Measurements from ENCODE around the gene ABCA2. TPM values are rescaled to one million over a fixed set of nuclear protein-coding genes. Genes with fewer than 3 reads are reported as not detected.

ABCA2 gene
- total and polyA plus RNA-seq, 4 donors, result 2.9 to 15.2 (median 12.3) TPM

GRCh38 chr9:137030006-137030405 is 2.0 kb upstream of the ABCA2 start:
- Histone ChIP-seq H3K27me3 (ENCODE audit: control insufficient read depth in 4 of 4, insufficient read depth in 4 of 4, low read length in 3 of 4) (no peaks in the 10 kb centered on the region), H3K36me3 (ENCODE audit: control insufficient read depth in 4 of 4, insufficient read depth in 3 of 4, low read depth in 1 of 4, low read length in 3 of 4) (no peaks in the 10 kb centered on the region), H3K9ac (ENCODE audit: low read depth in 1 of 2, low read length in 2 of 2) (no peak overlapping the region), H3K27ac (ENCODE audit: low read depth in 1 of 2, low read length in 2 of 2) (peak overlapping the region; percentile 6 to 53), H3K4me1 (ENCODE audit: control insufficient read depth in 4 of 4, insufficient read depth in 4 of 4, low read length in 3 of 4) (peaks cover 25 to 46% (median 37%) of the 10 kb centered on the region in 4 donors), H3K9me3 (ENCODE audit: control insufficient read depth in 4 of 4, low read length in 3 of 4) (no peaks in the 10 kb centered on the region), H3K4me3 (ENCODE audit: low read depth in 1 of 3, low read length in 3 of 3) (no peak overlapping the region)
- WGBS, result 72% methylated on average over 15 of the region's 15 CpGs
- DNase-seq (ENCODE audit: low spot score), result no peak
- no peak for TF ChIP-seq TAF1 (conservative IDR thresholded peaks at IDR 0.05)
- no peak for TF ChIP-seq HNF4A (conservative IDR thresholded peaks at IDR 0.05)
- TF ChIP-seq MAX (IDR thresholded peaks at IDR 0.05), result no peak
- TF ChIP-seq HNF4G (IDR thresholded peaks at IDR 0.05), result no peak
- no peak for TF ChIP-seq CTCF (IDR thresholded peaks at IDR 0.05; ENCODE audit: low read depth, low read length, missing input control)
- TF ChIP-seq JUND (IDR thresholded peaks at IDR 0.05), result no peak
- TF ChIP-seq RAD21 (IDR thresholded peaks at IDR 0.05), result no peak
- TF ChIP-seq RXRA (IDR thresholded peaks at IDR 0.05), result no peak
- no peak for TF ChIP-seq ATF3 (IDR thresholded peaks at IDR 0.05)
- TF ChIP-seq NR2F2 (IDR thresholded peaks at IDR 0.05), result no peak
- TF ChIP-seq SP1 (IDR thresholded peaks at IDR 0.05), result no peak
- no peak for TF ChIP-seq FOXA2 (IDR thresholded peaks at IDR 0.05)
- TF ChIP-seq YY1 (IDR thresholded peaks at IDR 0.05), result no peak
- no peak for TF ChIP-seq FOXA1 (IDR thresholded peaks at IDR 0.05)
- no peak for TF ChIP-seq GABPA (IDR thresholded peaks at IDR 0.05 in 1 of 2, conservative IDR thresholded peaks at IDR 0.05 in 1 of 2)
- TF ChIP-seq ZBTB33 (IDR thresholded peaks at IDR 0.05), result no peak
- no peak for TF ChIP-seq REST (IDR thresholded peaks at IDR 0.05)

Measured in liver (tissue), 9 donors.